ENCODE measurements around the gene SIGLEC9.

SIGLEC9 gene

DNA sequence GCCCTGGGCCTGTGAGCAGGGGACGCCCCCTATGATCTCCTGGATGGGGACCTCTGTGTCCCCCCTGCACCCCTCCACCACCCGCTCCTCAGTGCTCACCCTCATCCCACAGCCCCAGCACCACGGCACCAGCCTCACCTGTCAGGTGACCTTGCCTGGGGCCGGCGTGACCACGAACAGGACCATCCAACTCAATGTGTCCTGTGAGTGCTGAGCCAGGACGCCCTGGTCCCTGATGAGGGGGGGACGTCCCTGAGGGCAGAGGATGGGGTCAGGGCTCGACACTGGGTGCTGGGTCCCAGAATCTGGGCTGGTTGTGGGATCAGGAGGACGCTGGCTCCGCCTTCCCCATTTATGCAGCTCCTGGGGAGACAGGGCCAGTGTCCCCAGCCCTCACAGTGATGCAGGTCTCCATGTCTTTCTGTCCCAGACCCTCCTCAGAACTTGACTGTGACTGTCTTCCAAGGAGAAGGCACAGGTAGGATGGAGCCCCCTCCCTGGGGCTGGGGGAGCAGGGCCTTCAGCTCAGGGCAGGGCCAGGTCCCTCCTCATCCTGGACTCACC lies 19.9 kb downstream of the SIGLEC9 start:
- no peak for DNase-seq (ENCODE audit: low read depth in 3 of 3)

DNA sequence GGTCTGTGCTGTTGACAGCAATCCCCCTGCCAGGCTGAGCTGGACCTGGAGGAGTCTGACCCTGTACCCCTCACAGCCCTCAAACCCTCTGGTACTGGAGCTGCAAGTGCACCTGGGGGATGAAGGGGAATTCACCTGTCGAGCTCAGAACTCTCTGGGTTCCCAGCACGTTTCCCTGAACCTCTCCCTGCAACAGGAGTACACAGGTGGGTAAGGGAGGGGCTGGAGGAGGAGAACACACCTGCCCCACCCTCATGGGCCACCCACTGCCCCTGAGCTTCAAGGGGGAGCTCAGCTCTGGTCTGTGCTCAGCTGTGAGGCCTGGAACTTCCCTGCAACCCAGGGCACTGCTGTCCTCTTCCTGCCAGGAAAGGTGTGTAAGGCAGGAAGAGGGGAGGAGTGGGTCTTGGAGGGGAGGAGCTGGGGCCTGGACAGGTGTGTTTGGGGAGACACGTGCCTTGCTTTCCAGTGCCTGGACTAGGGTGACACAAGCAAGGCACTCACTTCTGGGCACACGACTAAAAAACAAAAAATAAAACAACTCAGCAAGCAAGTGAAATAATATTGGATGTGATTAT lies 21.3 kb downstream of the SIGLEC9 start:
- no peak for DNase-seq (ENCODE audit: low read depth in 3 of 3)

DNA sequence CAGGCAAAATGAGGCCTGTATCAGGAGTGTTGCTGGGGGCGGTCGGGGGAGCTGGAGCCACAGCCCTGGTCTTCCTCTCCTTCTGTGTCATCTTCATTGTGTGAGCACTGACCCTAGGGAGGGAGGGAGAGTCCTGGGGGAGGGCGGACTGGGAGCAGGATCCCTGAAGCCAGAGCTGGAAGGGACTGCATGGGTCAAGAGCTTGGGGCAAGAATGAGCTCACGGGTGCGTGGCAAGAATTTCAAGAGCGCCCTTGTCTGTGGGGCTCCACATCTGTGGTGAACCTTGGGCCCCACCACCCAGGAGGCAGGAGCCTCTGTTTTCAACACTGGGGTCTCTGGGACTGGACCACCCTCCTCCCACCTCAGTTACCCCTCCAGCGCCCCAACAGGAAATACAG lies 22.0 kb downstream of the SIGLEC9 start:
- DNase-seq (ENCODE audit: low read depth in 3 of 3): no peak

DNA sequence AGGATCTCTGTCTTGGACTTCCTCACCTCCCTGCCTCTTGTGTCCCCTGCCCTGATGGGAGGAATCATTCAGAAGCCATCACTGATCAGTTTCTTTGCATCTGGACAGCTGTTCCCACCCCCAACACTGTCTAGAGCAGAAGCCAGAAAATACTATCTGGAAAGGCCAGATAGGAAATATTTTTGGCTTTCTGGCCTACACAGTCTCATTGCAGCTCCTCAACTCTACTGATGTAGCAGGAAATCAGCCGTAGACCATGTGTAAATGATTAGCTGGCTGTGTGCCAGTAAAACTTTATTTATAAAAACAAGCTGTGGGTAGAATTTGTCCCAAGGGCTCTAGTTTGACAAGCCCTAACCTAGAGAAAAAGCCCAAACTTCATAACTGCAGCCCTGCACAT lies 23.0 kb downstream of the SIGLEC9 start:
- DNase-seq (ENCODE audit: low read depth in 3 of 3): no peak

DNA sequence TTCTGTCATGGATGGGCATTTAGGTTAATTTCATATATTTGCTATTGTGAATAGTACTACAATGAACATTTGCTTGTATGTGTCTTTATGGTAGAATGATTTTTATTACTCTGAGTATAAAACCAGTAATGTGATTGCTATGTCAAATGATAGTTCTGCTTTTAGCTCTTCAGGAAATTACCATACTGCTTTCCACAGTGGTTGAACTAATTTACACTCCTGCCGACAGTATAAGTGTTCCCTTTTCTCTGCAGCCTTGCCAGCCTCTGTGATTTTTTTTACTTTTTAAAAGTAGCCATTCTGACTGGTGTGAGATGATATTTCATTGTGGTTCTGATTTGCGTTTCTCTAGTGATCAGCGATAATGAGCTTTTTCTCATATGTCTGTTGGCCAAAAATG lies 23.9 kb downstream of the SIGLEC9 start:
- DNase-seq (ENCODE audit: low read depth in 3 of 3): no peak

DNA sequence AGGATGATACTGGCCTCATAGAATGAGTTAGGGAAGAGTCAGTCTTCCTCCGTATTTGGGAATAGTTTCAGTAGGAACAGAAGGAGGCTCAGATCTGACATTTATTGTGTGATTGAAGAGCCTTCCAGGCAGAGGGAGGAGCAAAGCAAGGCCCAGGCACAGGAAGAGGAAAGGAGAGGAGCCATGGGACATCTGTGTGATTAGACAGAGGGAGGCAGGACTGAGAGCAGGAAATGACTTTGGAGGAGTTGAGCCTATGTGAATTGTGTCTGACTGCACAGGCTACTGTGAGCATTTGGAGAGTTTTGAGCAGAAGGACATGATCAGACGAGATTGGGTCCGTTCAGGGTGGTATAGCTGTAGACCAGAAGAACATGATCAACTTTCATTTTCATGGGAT lies 25.9 kb downstream of the SIGLEC9 start:
- no peak for DNase-seq (ENCODE audit: low read depth in 3 of 3)

DNA sequence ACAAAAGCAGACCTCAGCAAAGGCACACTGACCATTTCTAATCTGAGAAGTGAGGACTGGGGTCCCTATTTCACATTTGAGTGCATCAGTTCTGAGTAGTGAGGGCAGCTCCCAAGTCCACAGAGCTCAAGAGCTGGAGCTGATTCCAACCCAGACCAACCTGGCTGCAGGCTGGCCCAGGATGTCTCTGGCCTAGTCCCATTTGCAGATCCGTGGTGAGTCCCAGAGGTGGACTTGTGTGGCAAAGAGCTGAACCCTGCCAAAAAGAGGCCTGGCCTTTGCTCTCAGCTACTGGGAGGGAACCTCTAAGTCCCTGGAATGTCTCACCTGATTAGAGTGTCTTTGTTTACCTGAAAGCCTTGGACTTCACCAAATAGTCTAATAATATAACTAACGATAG lies 32.0 kb downstream of the SIGLEC9 start:
- no peak for DNase-seq (ENCODE audit: low read depth in 3 of 3)

DNA sequence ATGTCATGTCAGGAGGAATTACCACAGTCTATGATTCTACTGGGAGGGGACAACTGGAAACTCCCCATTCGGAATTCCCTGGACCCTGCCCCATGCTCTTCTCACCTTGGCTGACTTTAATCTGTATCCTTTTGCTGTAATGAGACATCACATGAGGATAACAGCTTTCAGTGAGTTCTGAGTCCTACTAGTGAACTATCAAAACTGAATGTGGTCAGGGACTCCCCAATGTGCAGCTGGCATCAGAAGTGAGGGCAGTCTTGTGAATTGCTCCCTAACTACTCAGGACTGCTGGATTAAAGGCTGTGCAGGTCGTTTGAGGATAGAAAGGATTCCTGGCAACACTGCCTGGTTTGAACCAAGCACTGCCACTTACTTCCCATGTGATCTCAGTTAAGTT lies 32.6 kb downstream of the SIGLEC9 start:
- DNase-seq (ENCODE audit: low read depth in 3 of 3): no peak

DNA sequence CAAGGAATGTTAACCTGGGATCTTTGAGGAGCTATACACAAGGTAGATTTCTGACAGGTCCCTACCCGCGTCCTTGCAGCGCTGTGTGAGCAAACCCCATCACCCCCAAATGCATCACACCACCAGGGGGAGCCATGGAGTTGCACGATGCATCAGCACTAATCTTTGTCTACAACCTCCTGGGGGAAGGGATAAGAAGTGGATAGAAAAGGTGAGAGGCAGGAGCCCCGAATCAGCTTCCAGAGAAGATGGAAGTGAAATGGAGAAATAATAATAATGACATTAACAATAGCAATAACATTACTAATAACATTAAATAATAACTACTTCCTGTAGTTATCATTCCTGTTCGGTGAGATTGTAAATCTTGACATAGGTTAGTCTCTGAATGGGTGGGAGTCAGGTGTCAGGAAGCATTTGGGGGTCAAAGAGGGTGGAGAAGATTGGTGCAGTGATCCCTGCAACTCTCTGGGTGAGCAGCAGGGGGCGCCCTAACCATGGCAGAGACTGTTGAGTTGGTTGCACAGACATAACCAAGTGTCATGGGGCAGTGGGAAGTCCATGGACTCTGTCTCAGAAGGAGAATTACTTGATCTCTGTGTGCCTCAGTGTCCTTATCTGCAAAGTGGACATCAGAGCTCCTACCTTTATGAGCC lies 33.9 kb downstream of the SIGLEC9 start:
- peak; percentile 52 to 78 (median 64) for DNase-seq (ENCODE audit: low read depth in 3 of 3)

DNA sequence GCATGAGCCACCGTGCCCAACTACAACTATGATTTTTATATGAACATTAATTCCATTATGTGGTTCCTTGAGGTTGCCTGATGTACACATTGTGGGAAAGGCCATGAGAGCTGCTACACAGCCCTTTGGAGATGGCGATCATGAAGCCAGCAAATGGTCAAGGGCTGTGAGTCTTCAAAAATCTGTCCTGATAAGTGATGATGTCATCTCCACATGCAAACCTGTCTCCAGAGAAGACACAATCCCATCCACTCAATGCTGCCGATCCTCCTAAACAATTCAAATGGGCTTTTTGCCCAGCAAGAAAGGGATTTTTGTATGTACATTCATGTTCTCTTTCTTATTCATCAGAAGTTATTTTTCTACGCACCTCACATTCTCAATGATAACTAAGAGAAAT lies 35.0 kb downstream of the SIGLEC9 start:
- DNase-seq (ENCODE audit: low read depth in 3 of 3): no peak

DNA sequence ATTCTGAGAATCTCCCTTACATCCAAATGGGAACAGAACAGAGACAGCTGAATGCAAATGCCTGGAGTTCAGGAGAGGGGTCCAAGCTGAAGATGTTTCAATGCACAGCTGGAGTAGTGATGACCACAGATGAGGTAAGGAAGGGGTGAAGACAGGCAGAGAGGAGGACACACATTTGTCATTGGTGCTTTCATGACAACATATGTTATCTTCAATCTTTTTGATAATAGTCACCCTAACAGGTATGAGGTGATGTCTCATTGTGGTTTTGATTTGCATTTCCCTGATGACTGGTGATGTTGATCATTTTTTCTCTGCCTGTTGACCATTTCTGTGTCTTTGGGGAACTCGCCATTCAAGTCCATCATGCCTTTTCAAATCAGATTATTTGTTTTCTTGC lies 36.6 kb downstream of the SIGLEC9 start:
- DNase-seq (ENCODE audit: low read depth in 3 of 3): no peak

DNA sequence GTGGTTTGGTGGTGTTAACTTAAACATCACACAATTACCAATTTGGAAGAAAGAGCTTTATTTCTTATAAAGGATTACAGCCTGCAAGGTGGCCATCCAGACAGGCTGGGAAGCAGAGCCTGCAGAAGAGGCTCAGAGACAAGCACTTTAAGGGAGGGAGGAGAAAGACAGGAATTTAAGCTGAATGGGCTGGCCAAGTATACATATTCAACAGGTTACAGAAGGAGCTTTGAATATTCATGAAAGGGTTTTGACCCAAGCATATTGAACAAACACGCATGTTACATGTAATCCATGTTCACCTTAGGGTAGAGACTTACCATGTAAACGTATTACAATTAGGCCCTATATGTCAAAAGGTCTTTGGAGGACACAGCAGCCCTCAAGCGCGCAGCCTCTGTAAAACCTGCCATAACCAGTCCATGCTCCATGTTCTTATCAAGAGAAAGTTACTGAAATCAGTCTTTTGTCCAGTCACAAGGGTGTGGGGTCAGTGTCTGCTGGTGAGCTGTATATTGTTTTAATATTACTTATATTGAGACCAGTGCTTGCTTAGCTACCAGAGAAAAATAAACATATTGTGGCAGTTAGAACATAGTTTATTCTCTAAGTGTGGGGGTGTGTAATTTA lies 37.3 kb downstream of the SIGLEC9 start:
- no peak for DNase-seq (ENCODE audit: low read depth in 3 of 3)

DNA sequence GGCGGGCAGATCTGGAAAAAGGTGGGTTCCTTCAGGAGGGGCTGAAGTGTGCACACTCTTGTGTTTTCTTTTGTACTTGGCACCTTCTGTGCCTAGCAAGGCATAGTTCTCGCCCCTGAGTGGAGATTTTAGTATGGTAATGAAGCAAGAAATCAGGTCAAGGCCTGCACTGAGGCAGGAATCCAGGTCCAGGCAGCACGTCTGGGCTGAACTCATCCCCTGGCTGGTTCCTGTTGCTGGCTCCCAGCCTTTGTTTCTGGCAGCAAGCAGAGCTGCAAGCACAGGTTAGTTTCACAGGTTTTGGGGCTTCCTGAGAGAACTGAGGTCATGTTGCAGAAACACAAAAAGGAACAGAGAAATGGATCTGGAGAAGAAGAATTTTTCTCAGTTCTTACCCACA lies 38.6 kb downstream of the SIGLEC9 start:
- DNase-seq (ENCODE audit: low read depth in 3 of 3): no peak

DNA sequence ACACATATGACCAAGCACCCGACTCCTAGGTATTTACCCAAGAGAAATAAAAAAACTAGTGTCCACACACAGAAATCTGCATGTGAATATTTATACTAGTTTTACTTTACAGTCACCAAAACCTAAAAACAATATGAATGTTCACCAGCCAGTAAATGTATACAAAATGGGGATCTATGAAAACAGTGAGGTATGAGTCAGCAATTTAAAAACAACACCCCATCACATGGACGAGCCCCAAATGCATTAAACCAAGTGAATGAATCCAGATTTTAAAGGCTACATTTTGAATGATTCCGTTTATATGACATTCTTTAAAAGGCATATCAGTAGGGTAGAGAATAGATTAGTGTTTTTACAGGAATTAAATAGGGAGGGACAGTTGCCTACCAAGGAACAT lies 39.5 kb downstream of the SIGLEC9 start:
- DNase-seq (ENCODE audit: low read depth in 3 of 3): no peak

DNA sequence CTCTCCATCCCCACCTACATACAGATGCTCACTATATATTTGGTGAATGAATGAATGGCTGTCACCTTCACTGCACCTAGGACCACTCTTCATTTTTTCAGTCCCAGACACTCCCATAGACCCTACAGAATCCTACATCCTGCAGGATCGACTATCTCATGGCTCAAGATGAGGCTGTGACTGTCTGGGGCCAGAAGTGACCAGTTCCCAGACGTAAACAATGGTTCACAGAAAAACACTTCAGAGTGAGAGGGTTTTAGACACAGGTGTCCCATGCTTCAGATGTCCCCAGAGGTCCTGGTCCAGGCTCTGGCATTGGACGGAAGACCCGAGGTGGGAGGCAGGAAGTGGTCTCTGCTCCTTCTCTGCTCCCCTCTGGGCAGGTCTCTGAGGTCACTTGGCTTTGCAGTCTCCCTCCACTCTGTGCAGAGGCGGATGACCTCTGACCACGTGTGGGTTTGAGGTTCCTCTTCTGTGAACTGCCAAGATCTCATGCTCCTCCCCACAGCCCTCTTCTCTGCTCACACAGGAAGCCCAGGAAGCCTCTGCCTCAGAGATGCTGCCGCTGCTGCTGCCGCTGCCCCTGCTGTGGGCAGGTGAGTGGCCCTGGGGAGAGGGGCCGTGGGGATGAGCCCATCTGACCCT lies 42.3 kb downstream of the SIGLEC9 start:
- no peak for DNase-seq (ENCODE audit: low read depth in 3 of 3)

DNA sequence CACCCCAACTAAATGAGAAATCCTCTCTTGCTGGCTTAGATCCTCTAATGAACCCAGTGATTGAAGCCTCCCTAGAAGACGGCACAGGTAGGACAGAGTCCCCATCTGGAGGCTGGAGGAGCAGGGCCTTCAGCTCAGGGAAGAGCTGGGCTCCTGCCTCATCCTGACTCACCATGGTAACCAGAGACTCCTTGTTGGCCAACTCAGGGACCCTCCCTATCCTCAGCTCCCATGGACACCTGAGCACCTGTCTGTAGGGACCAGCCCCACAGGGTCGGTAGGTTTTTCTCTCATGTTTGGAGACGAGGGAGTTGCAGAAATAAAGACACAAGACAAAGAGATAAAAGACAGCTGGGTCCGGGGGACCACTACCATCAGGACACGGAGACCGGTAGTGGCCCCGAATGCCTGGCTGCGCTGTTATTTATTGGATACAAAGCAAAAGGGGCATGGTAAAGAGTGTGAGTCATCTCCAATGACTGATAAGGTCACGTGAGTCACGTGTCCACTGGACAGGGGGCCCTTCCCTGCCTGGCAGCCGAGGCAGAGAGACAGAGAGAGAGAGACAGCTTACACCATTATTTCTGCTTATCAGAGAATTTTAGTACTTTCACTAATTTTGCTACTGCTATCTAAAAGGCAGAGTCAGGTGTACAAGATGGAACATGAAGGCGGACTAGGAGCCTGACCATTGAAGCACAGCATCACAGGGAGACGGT lies 44.0 kb downstream of the SIGLEC9 start:
- DNase-seq (ENCODE audit: low read depth in 3 of 3): no peak

DNA sequence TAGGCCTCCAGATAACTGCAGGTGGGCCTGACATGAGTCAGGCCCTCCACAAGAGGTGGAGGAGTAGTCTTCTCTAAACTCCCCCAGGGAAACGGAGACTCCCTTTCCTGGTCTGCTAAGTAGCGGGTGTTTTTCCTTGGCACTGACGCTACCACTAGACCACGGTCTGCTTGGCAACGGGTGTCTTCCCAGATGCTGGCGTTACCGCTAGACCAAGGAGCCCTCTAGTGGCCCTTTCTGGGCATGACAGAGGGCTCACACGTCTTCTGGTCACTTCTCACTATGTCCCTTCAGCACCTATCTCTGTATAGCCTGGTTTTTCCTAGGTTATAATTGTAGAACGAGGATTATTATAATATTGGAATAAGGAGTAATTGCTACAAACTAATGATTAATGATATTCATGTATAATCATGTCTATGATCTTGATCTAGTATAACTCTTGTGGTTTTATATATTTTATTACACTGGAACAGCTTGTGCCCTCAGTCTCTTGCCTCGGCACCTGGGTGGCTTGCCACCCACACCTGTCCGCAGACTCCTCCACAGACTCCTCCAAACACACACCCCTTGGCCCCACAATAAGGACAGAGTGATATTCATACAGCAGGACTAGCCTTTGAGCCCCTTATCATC lies 44.7 kb downstream of the SIGLEC9 start:
- peak; percentile 31 to 60 (median 38) for DNase-seq (ENCODE audit: low read depth in 3 of 3)

DNA sequence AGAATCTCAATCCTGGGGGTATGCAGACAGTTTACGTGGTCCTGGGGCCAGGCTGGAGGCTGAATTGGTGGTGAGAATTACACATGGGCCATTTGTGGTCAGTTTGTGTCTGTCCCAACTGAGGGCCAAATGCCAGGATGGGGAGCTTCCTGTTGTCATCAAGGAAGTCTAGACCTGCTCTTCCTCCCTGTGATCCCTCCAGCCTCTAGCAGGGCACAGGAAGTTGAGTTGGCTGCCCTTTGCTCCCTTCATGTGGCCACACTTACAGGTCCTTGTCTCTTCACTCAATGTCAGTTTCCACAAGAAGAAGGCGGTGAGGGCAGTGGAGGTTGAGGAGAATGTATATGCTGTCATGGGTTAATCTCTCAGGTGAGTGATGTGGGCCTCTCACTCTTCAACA lies 47.5 kb downstream of the SIGLEC9 start:
- DNase-seq (ENCODE audit: low read depth in 3 of 3): no peak

DNA sequence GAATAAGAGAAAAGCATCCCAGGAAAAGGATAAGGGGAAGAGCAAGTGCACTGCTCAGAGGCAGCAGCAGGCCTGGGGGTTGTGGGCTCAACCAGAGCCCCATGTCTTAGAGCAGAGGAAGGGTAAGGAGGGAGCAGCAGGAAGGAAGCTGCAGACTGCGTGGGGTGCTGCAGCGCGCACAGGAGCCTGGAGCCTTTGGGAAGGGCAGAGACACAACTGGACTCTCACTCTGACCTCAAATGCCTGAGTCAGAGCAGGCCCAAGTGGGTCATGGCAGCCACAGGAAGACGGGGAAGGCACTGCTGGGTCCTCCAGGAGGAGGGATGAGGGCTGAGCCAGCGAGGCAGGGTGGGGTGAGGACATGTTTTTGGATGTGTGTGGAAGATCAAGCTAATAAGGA lies 49.0 kb downstream of the SIGLEC9 start:
- DNase-seq (ENCODE audit: low read depth in 3 of 3): no peak

DNA sequence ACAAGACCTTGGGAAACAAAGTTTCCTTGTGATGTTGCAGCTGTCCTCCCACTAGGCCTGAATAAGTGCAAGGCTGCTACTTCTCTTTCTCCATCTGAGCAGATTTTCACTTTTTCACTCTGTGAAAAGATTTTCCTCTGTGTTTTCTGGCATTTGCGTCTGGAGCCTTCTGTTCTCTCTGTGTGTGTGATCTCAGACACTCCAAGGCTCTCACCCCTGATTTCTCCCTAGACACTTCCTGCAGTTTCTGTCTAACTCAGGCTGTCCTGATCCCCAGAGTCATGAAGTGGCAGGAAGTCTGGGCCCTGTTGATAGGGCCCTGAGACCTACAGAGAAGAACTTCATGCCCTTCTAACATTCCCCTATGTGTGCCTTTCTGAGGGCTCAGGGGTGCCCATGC lies 54.5 kb downstream of the SIGLEC9 start:
- no peak for DNase-seq (ENCODE audit: low read depth in 3 of 3)

Data from stimulated activated CD4-positive, alpha-beta T cell treated with anti-CD3 and anti-CD28 coated beads, TNF-alpha, amount 100 ng/mL, for 24 hours (primary cell).